Stimulated activated CD8-positive, alpha-beta memory T cell treated with anti-CD3 and anti-CD28 coated beads, Interleukin-15, amount 100 ng/mL, for 24 hours (primary cell): ENCODE results near the gene DNAH7.

Source experiments
- DNase-seq: peaks from one replicate; pipeline ENCODE4 v3.0.0-alpha.2; 2020; ENCODE audit warnings: low read depth

Gene DNAH7

DNA sequence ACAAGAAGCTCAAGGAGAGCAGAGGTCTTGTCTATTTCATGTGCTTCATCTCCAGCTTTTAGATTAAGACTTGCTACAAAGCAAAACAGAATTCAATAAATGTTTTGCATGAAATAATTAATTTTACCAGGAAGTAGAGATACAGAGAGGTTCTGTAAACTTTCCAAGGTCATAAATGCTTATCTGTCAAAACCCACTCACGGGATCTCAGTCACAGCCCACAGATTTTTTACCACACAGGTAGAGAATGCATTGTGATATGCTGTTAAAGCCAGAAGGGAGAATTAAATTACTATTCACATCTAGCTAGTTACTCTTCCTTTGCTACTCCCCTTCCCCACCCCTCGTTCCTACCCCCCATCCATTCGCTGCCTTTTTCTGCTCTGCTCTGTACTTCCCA, 205.5 kb downstream of the DNAH7 start:
- DNase-seq, result no peak

DNA sequence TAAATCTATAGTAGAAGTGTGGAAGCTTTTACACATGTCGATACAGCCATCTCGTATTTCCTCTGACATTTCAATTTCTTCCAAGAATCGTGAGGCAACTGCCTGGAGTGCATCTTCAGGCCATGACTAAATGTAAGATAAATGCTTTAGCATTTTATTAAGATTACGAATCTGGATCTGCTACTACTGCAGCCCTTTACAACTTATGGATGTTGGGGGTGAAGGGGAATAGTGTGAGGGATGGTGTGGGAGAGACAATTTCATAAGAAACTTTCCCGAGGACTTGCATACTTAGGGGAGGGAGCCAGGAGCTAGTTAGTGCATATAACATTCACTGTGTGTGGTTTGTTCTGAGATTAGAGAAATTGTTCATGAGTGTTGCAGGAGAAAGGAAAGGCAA, 206.8 kb downstream of the DNAH7 start:
- no peak for DNase-seq

DNA sequence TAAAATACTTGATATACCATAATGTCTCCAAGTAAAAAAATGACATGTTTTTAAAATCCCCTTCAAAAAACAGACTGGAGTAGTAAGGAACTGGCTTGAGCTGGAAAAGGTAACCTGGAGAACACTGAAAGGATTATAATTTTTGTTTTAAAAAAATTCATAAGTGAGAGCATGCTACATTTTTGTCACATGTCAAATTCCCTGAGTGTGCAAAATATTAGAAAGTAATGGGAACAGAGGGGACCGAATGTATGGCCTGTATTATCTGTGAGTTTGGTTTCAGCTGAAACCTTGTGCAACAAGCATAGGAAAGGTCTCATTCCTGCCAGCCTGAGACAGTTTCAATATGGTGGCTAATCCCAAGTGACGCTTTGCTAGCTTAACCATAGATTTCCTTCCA, 209.1 kb downstream of the DNAH7 start:
- no peak for DNase-seq

DNA sequence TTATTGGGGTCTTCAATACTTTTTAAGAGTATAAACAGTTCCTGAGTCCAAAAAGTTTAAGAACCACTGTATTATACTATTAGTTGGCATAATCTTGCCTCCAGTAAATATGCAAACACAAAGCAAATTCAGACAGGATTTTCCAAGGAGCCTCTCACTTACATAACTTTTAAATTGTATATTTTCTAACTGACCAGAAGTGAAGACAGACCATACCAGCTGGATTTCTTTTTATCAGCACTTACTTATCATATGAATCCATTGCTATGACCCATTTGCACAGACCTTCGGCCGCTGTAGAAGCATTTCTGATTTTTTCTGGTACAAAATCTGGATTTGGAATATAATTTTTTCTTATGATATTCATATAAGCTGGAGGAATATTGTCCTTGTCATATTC, 211.5 kb downstream of the DNAH7 start:
- DNase-seq, result no peak

DNA sequence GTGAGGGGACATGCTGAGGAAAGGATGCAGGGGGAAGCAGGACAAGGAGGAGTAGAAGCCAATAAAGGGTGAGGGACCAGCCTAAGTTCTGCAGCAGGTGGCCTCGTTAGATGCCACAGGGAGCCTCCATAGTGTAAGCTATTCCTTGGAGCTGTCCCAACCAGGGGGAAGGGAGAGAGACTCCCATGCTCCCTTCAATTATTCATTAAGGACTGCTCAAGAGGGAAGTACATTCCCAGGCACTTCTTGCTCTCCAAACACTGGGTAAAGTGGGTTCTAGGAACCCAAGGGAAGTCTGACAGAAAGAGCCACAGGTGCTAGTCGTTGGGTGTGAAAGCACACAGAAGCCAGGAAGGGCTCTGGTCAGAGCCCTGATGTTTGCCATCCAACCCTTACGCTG, 217.9 kb downstream of the DNAH7 start:
- no peak for DNase-seq

DNA sequence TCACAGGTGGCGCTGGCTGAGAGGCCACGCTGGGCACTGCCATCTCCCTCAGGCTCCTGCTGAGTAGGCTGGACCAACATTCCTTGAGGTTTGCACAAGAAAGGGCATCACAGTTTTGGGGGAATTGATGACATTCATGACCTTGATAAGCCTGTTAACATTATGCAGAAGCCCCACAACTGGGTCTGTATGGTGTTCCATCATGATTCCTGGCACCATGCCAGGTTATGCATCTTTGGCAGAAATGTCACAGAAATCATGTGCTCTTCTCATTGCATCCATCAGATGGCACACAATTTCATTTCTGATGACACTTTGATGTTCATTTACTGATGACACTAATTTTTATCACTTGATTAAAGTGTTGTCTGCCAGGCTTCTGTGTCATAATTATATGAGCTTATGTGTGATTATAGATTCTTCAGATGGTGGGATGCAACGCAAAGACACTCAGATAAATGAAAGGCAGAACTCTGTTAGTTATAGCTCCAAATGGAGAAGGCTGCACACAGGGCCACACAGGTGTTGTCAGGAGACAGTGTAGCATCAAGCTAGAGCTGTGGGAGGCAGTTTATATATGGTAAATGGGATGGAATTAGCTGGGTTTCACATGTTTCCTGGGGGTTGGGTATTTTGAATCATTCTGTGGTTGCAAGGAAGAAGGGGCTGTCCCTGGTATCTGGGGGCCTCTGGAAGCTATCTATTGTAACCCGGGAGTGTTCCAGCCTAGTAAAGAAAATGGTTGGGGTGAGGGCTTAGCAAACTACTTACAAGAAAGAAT, 220.3 kb downstream of the DNAH7 start:
- no peak for DNase-seq

DNA sequence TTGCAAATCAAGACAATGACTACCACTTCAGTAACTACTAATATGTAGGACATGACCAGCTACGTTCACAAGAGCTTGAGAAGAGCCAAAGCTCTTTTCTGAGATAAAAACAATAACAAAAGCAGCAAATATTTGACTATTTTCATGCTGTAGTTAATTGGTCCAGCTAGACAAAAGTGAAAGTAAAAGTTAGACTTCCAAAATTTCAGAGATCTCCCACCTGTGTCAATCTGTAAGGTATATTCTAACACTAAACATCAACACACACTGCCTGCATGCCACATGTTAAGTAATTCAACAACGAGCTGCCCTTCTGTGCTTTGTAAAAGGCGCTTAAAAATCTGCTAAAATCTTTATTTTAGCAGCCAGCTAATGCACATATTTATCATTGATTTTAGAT, 225.7 kb downstream of the DNAH7 start:
- no peak for DNase-seq

DNA sequence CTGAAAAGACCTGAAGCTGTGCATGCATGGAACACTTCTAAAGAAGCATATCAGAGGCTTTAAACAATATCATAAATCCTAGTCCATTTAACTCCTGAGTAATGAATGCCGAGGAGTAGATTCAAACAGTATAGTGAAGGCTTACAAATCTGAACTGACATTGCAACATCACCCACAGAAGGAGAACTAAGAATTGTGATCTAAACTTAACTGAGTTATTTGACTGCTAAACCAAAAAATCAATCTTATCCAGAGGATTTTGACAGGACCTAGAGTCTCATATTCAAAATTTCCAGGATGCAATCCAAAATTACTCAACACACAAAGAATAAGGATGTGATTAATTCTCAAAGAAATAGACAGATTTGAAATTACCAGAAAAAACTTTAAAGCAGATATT, 230.6 kb downstream of the DNAH7 start:
- DNase-seq, result no peak

DNA sequence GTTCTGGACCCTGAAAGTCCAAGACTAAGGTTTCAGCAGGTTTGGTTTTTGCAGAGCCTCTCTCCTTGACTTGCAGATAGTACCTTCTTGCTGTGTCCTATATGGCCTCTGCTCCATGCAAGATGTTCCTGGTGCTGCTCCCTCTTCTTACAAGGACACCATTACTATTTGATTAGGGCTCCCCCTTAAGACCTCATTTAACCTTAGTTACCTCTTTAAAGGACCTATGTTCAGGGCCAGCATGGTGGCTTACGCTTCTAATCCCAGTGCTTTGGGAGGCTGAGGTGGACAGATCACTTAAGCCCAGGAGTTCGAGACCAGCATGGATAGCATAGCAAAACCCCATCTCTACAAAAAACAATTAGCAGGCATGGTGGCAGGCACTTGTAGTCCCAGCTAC, 232.6 kb downstream of the DNAH7 start:
- DNase-seq, result no peak

DNA sequence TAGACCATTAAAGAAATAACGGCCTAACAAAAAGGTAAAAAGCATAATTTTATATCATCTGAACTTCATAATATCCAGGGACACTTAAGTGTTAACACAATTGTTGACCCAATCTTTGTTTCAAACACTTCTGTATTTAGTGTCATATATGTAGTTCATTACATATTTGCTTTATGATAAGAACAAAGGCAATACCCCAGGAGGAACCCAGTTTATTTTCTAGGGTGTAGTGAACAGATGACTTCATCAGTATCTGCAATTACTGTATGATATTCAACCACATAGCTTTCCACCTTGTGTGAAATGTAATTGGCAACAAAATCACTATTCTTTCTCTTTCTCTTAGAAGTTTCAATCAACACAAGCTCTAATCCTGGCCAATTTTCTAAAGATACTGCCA, 233.8 kb downstream of the DNAH7 start:
- DNase-seq, result no peak

DNA sequence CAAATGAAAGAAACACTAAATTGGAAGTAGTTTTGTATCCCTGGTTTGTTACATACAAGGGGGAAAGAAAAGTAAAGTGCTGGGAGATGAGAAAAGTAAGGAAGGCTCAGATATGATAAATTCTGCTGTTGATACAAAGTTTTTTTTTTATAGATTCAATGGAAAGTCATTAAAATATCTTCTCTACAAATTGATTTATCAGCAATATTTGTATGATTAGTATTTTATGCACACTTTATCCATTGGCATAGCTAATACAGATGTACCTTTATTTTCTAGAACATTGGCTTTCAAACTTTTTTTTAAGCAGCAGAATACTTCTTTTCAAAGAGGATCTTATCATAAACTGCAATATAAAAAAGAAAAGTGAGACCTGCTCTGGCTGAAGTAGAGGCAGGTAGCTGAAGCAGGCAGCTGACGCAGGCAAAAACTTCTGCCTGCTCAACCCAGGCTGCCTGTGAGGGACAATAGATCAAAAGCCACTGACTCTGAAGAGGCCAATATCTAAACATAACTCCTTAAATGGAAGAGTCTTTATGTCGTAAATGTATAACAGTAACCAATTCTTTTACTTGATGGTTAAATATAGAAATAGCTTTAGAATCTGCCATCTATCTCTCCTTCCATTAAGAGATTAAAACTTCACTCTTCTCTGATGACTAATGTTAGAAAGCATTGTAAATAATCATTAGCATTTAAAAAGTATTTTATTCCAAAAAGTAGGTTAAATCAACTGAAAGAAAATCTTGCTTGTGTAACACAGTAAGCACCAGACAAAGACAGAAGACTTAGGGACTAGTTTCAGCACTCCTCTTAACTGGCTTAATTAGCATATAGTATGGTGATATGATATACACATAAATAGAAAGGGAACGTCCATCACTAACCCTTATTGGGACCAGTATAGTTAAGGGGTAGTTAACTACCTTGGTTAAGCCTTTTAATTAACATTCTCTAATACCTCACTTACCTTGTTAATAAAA, 237.4 kb downstream of the DNAH7 start:
- no peak for DNase-seq

DNA sequence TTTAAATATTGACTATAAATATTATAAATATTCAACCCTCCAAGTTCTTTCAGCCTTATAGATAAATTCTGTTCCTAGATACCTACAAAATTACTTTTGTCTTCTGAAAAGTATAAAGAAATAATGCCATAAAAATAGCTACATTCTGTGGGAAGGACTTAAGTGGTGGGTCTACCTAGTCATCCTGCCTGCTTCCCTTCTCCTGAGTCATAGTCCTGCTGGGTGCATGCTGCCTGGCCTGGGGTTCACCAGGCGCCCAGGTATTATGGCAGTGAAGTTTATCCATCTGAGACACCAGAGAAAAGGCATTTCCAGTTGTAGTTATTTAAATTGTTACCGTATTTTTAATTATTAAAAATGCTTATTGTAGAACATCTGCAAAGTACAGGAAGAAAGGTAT, 244.2 kb downstream of the DNAH7 start:
- no peak for DNase-seq

DNA sequence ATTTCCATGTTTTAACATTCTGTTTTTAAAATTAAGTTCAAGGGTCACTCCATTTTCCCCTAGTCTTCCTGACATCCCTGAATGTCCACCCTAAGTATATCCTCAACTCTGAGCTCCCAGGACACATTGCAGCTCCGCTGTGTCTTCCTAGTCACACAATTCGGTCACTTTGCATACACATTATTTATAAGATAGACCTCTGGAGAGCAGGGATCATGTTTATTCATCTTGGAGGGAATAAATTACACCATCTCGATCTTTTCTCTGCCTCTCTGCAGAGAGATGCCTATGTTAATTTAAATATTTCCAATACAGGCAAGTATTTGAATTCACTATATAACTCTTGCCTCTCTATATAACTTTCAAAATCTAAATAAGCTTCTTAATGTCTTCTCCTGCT, 245.4 kb downstream of the DNAH7 start:
- DNase-seq, result no peak

DNA sequence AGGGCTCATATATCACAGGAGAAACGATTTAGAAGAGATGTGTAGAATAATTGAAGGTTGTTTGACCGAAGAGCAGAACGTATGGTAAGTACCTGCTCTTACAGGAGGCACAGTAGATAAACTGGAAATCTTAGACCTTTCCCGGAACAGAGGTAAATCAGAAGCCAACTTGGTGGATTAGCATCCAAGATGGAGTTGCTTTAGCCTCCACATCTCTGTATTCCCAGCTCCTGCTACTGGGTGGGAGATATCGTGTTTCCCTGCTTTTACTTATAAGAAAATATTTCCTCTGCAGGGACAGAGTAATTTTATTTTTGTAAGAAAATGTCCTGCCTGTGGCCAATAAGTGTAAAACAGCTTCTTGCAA, 247.1 kb downstream of the DNAH7 start:
- no peak for DNase-seq

DNA sequence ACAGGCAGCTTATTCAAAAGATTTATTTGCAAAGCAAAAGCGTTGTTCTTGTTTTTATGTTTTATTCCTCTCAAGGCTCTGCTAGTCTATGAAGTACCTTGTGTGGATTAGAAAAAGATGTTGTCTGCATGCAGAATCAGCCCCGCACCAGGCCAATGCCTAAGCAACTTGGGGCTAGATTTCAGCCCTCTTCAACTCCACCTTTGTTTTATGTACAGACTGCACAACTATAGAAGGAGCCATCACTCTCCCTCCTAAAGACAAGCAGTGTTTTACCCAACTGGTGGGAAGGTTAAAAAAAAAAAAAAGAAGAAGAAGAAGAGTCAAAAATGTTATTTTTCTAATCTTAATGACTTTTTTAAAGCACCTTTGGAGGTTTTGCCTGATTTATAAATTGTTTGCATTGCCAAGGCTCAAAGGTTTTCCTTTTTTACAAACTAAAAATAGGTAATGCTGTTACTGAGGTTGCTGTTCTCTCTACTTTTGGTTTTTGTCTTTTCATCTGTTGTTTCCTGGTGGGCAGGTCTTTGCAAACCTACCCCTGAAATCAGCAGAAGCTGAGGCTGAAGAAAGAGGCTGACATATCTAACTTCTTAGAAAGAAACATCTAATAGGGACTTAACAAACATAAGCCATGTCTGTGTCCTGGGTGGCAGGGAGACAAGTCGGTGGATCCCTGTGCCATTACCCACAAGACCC, 247.6 kb downstream of the DNAH7 start:
- no peak for DNase-seq

DNA sequence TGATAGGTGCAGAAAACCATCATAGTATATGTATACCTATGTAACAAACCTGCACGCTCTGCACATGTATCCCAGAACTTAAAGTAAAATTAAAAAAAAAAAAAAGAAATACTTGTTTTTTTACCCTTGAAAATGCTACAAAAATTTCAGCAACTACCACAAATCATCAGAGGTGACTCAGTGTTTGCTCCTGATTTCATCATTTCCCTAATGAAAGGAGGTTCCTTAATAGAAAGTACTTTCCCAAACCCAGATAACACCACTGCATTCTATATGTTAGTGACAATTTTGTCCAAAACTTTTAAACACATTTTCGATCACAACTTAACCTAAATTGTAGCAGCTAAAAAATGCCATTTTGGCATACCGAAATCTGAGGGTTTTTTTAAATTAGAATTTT, 248.3 kb downstream of the DNAH7 start:
- no peak for DNase-seq

DNA sequence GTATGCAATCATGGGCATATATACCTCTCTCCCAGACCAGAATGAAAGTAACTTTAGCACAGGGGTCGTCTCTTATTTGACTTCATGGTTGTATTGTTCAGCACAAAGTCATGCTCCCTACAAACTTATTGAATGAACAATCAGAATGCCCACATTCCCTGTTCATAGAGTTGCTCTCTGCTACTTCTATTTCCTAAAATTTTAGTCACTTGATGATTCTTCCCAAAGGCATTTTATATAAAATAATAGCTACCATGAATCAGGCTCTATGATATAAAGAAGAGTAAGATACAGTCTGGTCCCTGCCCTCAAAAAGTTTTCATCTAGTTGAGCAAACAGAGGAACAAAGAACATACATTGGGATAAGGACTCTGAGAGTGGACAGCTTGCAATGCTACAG, 249.4 kb downstream of the DNAH7 start:
- no peak for DNase-seq

DNA sequence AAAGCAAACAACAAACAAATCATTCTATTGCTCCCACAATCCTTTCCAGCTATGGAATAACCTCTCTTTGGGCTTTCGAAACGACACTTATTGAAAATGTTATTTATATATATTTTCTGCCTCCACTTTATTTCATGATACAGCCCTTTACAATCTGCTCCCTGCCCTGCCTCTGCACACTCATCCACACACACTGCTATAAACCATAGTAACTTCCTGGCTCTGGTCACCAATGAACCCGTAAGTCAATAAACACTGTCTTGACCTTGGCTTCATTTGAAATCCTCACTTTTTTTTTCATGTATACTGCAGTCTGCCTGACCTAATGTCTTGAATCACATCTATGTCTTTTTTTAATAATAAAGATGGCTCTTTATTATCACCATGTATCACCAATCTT, 250.1 kb downstream of the DNAH7 start:
- DNase-seq, result no peak

DNA sequence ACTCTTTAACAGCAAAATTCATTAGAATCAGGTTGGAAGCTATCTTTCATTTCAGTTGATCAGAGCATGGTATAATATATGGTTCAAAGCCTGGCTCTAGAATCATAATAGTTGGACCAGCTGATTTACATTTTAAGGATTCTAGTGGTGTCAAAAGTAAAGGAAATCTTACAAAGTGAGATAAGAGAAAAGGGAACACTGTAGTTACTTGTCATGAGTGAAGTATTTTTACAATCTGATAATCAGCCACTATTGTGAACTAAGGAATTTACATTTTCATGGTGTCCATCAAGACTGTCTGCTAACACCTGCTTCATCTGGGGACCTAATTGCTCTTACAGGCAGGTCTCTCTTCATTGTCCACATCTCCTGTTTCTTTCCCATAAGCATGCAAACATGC, 250.5 kb downstream of the DNAH7 start:
- no peak for DNase-seq

DNA sequence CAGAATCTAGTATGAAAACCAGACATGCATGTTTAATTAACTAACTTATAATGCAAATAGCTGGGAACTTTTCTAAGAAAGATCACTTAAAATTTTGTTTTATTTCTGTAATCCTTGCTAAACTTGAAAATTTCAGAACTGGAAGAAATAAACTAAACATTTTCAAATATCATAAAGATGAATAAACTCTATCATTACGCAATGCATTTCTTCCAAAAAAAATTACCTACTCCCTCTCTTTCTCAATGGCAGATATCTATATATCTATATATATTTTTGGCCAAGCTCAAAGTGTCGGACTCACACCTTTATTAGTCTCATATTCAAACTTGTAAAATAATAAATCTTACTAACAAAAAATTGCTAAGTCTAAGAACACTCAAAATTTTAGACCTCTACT, 253.6 kb downstream of the DNAH7 start:
- DNase-seq, result no peak

DNA sequence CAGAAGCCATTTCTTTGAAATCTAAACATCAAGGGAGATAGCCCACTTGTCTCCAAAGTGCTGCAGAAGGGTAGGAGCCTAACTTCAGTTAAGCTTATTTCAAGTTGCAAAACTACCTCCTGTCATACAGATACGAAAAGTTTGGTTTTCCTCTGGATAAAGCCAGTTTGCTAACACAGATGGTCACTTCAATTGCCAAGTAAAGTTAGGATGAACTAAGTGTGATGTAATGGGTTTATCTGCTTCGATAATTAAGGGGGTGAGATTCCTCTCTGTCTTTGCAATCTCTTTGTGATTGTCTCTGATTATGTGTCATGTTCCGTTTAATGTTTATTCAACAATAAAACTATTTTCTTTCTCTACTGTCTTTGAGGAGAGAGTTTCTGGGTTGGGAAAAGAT, 255.2 kb downstream of the DNAH7 start:
- no peak for DNase-seq

DNA sequence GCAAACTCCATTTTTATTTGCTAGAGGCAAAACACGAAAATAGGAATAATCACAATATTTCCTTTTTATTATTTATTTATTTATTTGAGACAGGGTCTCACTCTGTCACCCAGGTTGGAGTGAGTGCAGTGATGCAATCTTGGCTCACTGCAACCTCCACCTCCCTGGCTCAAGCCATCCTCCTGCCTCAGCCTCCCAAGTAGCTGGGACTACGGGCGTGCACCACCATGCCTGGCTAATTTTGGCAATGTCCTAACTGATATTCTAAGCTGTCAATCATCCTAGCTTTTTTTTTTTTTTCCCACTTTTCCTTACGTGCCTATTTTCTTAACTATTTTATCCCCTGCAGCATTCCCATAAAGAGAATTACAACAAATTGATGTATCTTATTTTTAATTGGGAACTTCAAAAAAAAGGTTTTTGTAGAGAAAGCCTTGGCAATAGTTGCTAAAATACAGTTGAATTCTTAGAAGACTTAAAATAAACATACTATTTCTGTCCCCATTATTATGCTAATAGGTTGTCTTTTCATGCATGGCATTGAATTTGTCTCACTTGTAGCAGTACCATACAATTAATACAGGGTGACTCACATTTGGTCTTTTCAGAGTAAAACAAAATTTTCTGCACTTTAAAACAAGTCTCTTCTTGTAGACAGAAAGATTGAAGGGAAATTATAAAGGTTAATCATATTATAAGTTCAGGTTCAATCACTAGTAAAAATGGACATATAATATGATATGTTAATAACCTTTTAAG, 258.1 kb downstream of the DNAH7 start:
- no peak for DNase-seq
